Measurements from ENCODE around the gene SMC6. TPM values are rescaled to one million over a fixed set of nuclear protein-coding genes. Genes with fewer than 3 reads are reported as not detected.

The SMC6 gene
- total RNA-seq, 2 donors from 2014 or later: 8.8 to 36.1 TPM

DNA sequence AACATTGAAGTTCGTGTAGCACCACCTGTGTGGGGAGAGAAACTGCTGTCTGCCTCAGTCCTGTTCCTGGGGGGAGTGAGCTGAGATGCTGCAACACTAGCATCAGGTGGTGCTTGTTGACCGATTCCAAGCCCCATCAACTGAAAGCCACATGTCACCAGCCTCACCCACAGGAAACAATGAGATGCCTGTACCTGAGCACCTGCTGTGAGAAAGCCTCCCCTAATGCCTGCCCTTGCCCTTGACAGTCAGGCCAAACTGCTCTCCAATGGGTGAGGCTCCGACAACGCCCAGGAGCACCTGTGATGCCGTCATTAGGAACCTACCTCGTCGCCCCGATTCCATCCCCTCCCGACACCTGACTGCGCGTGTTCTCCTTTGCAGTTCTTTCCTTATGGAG lies 104.6 kb downstream of the SMC6 start:
- H3K27me3 ChIP-seq (replicated peaks; ENCODE audit: insufficient read depth): no peaks in the 10 kb centered on the region
- no peak for TF ChIP-seq POLR2AphosphoS5 (IDR thresholded peaks at IDR 0.05)
- intact Hi-C loops (cut with DNase I): no loop called here
- 87% methylated on average over 11 of the region's 11 CpGs for WGBS
- H3K4me3 ChIP-seq: no peak overlapping the region
- peaks cover 11% of the 10 kb centered on the region for H3K4me1 ChIP-seq (replicated peaks)
- no peaks in the 10 kb centered on the region for H3K9me3 ChIP-seq
- no peak overlapping the region for H3K27ac ChIP-seq
- no peak for DNase-seq (ENCODE audit: low spot score)
- no peaks in the 10 kb centered on the region for H3K36me3 ChIP-seq

GRCh38 chr2:17648581-17648980 lies 105.0 kb downstream of the SMC6 start:
- no peak overlapping the region for H3K4me3 ChIP-seq
- no peak overlapping the region for H3K27ac ChIP-seq
- H3K27me3 ChIP-seq (replicated peaks; ENCODE audit: insufficient read depth): no peaks in the 10 kb centered on the region
- TF ChIP-seq POLR2AphosphoS5 (IDR thresholded peaks at IDR 0.05) (no peak), POLR2A (IDR thresholded peaks at IDR 0.05) (no peak)
- TF ChIP-seq, protein P1, sequence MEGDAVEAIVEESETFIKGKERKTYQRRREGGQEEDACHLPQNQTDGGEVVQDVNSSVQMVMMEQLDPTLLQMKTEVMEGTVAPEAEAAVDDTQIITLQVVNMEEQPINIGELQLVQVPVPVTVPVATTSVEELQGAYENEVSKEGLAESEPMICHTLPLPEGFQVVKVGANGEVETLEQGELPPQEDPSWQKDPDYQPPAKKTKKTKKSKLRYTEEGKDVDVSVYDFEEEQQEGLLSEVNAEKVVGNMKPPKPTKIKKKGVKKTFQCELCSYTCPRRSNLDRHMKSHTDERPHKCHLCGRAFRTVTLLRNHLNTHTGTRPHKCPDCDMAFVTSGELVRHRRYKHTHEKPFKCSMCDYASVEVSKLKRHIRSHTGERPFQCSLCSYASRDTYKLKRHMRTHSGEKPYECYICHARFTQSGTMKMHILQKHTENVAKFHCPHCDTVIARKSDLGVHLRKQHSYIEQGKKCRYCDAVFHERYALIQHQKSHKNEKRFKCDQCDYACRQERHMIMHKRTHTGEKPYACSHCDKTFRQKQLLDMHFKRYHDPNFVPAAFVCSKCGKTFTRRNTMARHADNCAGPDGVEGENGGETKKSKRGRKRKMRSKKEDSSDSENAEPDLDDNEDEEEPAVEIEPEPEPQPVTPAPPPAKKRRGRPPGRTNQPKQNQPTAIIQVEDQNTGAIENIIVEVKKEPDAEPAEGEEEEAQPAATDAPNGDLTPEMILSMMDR (IDR thresholded peaks at IDR 0.05): no peak
- H3K36me3 ChIP-seq: no peaks in the 10 kb centered on the region
- no peaks in the 10 kb centered on the region for H3K9me3 ChIP-seq
- H3K4me1 ChIP-seq (replicated peaks): peaks cover 11% of the 10 kb centered on the region
- no peak for DNase-seq (ENCODE audit: low spot score)
- WGBS: 59% methylated on average over 1 of the region's 1 CpG
- intact Hi-C loops (cut with DNase I): no loop called here

- intact Hi-C loops (cut with DNase I): no loop called here
- TF ChIP-seq POLR2A (IDR thresholded peaks at IDR 0.05) (no peak), POLR2AphosphoS5 (IDR thresholded peaks at IDR 0.05) (no peak)
- TF ChIP-seq, protein P1 (IDR thresholded peaks at IDR 0.05): no peak
- 28% methylated on average over 5 of the region's 5 CpGs for WGBS
- H3K36me3 ChIP-seq: no peaks in the 10 kb centered on the region
- no peaks in the 10 kb centered on the region for H3K9me3 ChIP-seq
- no peak overlapping the region for H3K4me3 ChIP-seq
- DNase-seq (ENCODE audit: low spot score): no peak
- no peaks in the 10 kb centered on the region for H3K27me3 ChIP-seq (replicated peaks; ENCODE audit: insufficient read depth)
- H3K4me1 ChIP-seq (replicated peaks): peaks cover 11% of the 10 kb centered on the region
- H3K27ac ChIP-seq: no peak overlapping the region
Measured at GRCh38 chr2:17646838-17647701, 106.5 kb downstream of the SMC6 start.

DNA sequence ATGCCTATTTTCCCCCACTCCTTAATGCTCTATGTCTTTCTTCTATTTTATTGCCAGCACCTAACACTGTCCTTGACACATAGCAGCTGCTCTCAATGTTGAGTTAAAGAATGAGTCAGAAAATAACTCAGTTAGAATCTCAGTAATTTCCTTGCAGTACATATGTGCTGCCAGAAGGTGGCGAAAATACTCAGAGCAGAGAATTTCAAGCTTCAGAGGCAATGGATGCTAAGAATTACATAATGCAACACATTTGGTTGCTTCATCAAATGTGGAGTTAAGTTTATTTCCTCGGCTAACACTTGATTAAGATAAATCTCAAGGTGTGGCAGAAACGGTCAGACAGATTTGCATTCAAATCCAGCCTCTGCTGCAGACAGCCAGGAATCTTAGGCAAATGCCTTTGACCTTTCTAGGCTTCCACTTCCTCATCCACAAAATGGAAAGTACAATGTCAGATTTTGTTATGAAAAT lies 107.5 kb downstream of the SMC6 start:
- Histone ChIP-seq H3K36me3 (no peaks in the 10 kb centered on the region), H3K27ac (no peak overlapping the region), H3K4me1 (replicated peaks) (peaks cover 11% of the 10 kb centered on the region), H3K4me3 (no peak overlapping the region), H3K27me3 (replicated peaks; ENCODE audit: insufficient read depth) (no peaks in the 10 kb centered on the region), H3K9me3 (no peaks in the 10 kb centered on the region)
- 3% methylated on average over 3 of the region's 3 CpGs for WGBS
- peak; percentile 55 for DNase-seq (ENCODE audit: low spot score)
- TF ChIP-seq, protein P1 (IDR thresholded peaks at IDR 0.05): peak; percentile 75 to 93 (median 83)
- TF ChIP-seq POLR2AphosphoS5 (IDR thresholded peaks at IDR 0.05): peak; percentile 68
- no peak for TF ChIP-seq POLR2A (IDR thresholded peaks at IDR 0.05)
- intact Hi-C loops (cut with DNase I): no loop called here

DNA sequence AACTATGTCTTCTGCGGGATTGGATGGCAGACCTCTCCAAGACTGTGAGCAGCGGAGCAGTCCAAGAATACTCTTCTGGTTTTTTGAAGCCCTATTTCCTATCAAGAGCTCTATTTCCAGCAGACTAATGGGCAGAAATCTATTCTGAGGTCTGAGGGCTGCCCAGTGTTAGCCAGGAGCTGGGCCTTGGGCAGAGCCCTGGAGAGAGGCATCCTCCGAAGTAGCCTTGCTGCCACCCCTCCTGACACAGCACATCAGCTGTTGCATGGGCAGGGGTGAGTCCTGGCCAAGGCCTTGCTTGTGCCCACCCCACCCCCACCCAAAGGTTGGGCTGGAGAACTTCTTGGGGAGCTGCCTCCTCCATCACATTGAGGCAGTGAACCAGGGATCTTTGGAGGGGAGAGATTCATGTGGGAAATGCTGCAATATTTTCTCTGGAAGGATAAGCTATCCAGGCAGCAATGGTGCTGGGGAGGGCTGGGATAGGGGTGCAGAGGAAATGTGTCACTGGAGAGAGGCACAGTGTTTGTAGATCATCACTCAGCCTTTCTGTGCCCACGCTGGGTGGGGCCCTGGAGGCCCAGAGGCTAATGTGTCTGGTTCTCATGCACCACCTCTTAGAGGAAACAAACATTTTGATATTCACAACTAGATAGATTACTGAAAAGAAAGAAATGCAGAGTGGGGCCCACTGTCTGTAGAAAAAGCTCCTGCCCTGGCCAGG lies 108.5 kb downstream of the SMC6 start:
- Histone ChIP-seq H3K4me1 (replicated peaks) (peaks cover 11% of the 10 kb centered on the region), H3K4me3 (no peak overlapping the region), H3K27me3 (replicated peaks; ENCODE audit: insufficient read depth) (no peaks in the 10 kb centered on the region), H3K9me3 (no peaks in the 10 kb centered on the region), H3K27ac (no peak overlapping the region), H3K36me3 (no peaks in the 10 kb centered on the region)
- intact Hi-C loops (cut with DNase I): no loop called here
- no peak for DNase-seq (ENCODE audit: low spot score)
- no peak for TF ChIP-seq POLR2AphosphoS5 (IDR thresholded peaks at IDR 0.05)
- 85% methylated on average over 4 of the region's 4 CpGs for WGBS

Data from prostate gland (tissue), 2 donors.